ENCODE results near the gene EPHB6.

The EPHB6 gene

DNA sequence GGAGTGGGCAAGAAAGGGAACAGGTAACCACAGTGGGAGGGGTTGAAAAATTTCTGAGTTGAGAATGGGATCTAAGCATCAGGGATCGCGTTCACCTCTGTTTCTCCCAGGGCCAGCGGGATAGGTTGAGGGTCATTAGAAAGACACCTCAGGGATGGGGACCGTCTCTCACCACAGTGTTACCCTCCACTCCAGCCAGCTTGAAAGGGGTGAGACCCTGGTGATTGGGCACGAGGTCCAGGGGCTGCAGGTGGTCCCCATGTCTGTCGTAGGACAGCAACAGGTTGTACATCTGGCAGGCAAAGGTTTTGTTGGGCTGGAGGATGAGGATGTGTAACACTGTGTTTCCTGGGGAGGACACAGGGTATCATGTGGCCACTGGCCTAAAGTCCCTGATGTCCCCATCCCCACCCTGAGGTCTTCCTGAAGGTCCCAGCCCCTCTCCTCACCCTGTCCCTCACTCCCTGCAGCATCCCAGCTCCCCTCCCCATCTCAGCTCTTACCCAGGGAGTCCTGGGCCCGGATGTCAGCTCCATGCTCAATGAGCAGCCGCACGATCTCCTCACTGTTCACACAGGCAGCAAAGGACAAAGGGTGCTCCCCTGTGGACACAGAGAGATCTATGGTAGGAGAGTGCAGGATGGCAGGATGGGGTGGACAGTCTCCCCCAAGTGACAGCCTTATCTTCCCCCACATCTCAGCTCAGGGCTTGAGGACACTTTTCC is 21.5 kb downstream of the EPHB6 start:
- H3K4me3 ChIP-seq (replicated peaks; ENCODE audit: low read depth, low read length): no peak overlapping the region
- no peak for DNase-seq (ENCODE audit: low read depth)
- TF ChIP-seq, protein P1, sequence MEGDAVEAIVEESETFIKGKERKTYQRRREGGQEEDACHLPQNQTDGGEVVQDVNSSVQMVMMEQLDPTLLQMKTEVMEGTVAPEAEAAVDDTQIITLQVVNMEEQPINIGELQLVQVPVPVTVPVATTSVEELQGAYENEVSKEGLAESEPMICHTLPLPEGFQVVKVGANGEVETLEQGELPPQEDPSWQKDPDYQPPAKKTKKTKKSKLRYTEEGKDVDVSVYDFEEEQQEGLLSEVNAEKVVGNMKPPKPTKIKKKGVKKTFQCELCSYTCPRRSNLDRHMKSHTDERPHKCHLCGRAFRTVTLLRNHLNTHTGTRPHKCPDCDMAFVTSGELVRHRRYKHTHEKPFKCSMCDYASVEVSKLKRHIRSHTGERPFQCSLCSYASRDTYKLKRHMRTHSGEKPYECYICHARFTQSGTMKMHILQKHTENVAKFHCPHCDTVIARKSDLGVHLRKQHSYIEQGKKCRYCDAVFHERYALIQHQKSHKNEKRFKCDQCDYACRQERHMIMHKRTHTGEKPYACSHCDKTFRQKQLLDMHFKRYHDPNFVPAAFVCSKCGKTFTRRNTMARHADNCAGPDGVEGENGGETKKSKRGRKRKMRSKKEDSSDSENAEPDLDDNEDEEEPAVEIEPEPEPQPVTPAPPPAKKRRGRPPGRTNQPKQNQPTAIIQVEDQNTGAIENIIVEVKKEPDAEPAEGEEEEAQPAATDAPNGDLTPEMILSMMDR (IDR thresholded peaks at IDR 0.05; ENCODE audit: low read length, missing control alignments): no peak

DNA sequence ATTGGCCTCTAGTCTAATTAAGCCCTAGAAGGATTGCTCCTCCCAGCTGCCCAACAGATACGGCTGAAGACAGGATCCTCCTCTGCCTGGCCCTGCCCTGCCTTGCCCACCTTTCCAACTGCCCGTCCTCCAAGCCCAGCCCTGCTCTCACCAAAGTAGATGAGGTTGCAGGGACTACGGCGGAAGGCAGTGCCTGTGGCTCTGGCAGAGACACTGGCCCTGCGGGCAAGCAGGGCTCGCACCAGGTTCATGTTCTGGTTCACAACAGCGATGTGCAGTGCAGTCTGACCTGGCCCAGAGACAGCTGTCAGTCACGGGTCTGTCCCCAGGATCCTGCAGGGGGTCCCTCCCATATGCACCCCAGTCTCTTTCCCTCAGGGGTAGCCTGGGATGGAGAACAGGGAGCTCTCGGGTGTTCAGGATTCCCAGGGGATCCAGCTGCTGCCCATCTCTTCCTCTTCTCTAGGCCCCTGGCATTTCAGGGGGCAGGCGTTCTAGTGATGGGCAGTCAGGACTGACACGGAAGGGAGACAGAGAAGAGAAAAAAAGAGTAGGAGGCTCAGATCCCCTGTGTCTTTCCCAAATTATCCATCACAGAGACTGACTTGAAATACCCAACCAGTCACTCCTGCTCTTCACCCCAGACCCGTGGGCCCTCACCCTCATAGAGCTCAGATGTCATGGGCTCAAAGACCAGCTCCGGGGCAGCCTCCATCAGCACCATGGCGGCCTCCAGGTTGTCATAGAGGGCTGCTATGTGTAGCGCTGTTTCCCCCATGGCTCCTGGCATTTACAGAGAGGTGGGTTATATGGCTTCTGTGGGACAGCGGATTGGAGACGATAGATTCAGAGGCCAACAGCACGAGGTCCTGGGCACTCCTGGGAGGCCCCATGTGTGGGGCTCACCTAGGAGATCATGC is 22.4 kb downstream of the EPHB6 start:
- H3K4me3 ChIP-seq (replicated peaks; ENCODE audit: low read depth, low read length): no peak overlapping the region
- no peak for DNase-seq (ENCODE audit: low read depth)
- TF ChIP-seq, protein P1 (IDR thresholded peaks at IDR 0.05; ENCODE audit: low read length, missing control alignments): no peak

DNA sequence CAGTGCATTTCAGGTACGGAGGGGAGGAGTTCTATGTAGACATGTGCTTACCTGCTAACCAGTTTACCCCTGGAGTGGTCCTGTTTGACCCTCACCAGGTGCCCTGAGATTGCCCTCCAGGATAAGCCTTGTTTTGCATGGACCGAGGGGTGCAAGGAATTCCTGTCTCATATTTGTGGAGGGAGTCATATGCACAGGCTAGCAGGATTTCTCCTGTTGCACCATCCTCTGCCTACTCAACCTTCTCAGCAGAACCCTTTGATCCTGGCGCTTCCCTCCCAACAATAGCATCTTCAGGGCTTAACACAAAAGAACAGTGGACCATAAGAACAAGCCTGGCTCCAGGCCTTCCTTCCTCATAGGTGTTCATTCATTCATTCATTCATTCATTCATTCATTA is 23.4 kb downstream of the EPHB6 start:
- no peak for DNase-seq (ENCODE audit: low read depth)
- no peak overlapping the region for H3K4me3 ChIP-seq (replicated peaks; ENCODE audit: low read depth, low read length)
- TF ChIP-seq, protein P1 (IDR thresholded peaks at IDR 0.05; ENCODE audit: low read length, missing control alignments): no peak

DNA sequence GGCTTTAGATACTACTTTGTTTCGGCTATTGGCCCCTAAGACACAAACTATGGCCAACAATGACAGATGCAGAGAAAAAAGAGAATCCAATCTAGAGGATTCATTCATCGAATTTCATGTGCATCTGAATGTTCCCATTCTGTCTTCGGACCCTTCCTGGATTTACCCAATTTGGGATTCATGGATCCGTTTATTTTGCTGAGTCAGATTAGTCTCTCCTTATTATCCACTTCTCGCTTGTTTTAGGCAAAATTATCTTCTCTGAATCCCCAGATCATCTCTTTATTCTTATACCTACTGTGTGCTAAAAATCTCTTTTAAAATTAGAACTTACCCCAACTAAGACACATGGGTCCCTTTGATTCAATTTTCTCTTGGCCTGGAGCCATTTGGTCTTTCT is 24.2 kb downstream of the EPHB6 start:
- TF ChIP-seq, protein P1 (IDR thresholded peaks at IDR 0.05; ENCODE audit: low read length, missing control alignments): no peak
- no peak overlapping the region for H3K4me3 ChIP-seq (replicated peaks; ENCODE audit: low read depth, low read length)
- DNase-seq (ENCODE audit: low read depth): no peak

DNA sequence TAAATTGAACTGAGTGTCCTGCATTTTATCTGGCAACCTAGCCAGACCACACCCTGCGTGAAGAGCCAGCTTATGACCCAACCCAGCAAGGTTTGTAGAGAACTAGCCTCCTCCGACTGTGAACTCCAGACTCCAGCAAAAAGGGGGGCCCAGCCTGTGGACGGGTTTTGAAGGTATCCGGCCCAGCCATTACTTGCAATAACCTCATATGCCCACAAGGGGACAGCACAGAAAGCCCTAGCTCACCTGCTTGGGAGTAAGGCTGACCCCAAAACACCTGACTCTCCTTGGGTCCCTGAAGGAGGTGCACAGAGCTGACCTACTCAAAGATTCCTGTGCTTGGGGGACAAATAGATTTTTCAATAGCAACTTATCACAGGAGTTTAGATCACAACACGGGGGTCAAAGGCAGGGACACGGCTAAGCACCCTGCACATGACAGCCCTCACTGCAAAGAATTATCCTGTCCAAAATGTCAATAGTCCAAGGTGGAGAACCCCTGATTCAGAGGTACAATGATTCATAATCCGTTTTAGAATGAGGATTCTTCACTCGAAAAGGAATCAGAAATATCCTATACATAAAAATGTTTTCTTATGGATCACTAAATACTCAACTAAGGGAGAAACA is 26.1 kb downstream of the EPHB6 start:
- TF ChIP-seq, protein P1 (IDR thresholded peaks at IDR 0.05; ENCODE audit: low read length, missing control alignments): peak; percentile 88
- peak; percentile 42 for DNase-seq (ENCODE audit: low read depth)
- H3K4me3 ChIP-seq (replicated peaks; ENCODE audit: low read depth, low read length): no peak overlapping the region

DNA sequence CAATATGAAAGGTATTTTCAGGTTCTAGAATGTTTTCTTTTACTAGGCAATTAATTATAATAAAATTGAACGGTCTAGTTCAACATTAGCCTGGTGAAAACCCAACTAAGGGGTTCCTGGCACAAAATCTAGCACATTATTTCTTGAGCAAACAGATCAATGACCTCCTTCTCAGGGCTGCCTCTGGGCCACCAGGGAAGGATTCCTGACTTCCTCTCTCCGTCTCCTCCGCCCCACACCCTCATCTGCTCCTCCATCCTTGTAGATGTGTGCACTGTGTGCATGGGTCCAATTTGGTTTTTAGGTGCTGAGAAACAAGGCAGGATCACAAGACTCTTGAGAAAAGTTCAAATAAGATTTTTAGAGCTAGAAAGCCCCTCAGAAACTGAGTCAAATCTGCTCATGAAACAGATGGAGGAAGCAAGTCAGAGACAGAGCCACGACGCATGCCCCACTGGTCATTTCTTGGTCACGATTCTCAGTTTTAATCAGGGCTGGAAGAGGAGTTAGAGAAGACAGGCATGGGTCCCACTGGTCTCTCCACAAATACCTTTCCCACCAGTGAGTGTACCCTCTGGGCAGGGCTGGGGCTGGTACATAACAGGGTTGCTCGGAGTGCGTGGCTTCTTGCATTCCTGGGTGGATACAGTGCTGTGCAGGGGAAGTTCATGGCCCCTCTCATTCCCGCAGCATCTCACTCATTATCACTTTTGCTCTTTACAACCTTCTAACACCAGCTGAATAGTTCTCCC is 26.9 kb downstream of the EPHB6 start:
- DNase-seq (ENCODE audit: low read depth): no peak
- TF ChIP-seq, protein P1 (IDR thresholded peaks at IDR 0.05; ENCODE audit: low read length, missing control alignments): no peak
- no peak overlapping the region for H3K4me3 ChIP-seq (replicated peaks; ENCODE audit: low read depth, low read length)
